NCI-H1105 treated with DMSO at 0.1 percent for 48 hours (cell line): ENCODE results near the gene PIK3R3.
A peak's percentile ranks its signal among the peaks of the same experiment; 100 is the strongest.
"Not testable (repeated sequence)": the region's sequence is repeated elsewhere in the genome, so short reads cannot be mapped to it uniquely, and the experiment has no call there.

ENCODE experiments used
- DNase-seq: peaks from one replicate; lab custom pipeline; 2025; lab: John Stamatoyannopoulos, UW

The PIK3R3 gene

GRCh38 chr1:46065405-46065804 is 67.0 kb downstream of the PIK3R3 start:
- DNase-seq, result no peak

DNA sequence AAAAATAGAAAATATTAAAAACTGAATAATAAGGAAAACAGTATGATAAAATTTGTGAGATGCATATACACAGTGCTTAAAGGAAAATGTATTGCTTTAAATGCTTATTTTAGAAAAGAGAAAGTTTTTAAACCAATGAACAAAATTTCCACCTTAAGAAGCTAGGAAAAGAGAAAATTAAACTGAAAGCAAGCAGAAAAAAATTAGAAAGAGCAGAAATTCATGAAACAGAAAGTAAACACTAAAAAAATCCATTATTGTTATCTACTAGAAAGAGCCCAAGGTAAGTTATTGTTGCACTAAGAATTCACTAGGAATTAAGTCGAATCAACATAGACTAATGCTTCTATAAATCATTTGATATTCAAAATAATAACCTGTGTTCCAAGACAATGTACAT is 67.7 kb downstream of the PIK3R3 start:
- no peak for DNase-seq

GRCh38 chr1:46062651-46063319 is 69.6 kb downstream of the PIK3R3 start:
- no peak for DNase-seq

- DNase-seq, result no peak
Observed at GRCh38 chr1:46061146-46061545, 71.3 kb downstream of the PIK3R3 start.

DNA sequence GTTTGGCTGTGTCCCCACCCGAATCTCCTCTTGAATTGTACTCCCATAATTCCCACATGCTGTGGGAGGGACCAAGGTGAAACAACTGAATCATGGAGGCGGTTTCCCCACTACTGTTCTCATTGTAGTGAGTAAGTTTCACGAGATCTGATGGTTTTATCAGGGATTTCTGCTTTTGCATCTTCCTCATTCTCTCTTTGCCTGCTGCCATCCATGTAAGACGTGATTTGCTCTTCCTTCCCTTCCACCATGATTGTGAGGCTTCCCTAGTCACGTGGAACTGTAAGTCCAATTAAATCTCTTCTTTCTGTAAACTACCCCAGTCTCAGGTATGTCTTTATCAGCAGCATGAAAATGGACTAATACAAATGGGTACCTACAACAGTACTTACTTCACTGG is 73.5 kb downstream of the PIK3R3 start:
- DNase-seq, result no peak

DNA sequence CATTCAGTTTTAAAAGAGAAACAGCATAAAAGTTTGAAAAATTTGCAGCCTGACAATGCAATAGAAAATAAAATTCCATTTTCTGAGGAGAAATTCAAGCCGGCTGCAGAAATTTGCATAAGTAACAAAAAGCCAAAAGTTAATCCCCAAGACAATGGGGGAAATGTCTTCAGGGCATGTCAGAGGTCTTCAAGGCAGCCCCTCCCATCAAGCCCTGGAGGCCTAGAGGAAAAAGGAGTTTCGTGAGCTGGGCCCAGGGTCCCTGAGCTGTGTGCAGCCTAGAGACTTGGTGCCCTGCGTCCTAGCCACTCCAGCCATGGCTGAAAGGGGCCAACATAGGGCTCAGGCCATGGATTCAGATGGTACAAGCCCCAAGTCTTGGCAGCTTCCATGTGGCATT is 74.6 kb downstream of the PIK3R3 start:
- DNase-seq, result no peak

GRCh38 chr1:46057215-46057614 is 75.2 kb downstream of the PIK3R3 start:
- DNase-seq, result not testable (repeated sequence)

DNA sequence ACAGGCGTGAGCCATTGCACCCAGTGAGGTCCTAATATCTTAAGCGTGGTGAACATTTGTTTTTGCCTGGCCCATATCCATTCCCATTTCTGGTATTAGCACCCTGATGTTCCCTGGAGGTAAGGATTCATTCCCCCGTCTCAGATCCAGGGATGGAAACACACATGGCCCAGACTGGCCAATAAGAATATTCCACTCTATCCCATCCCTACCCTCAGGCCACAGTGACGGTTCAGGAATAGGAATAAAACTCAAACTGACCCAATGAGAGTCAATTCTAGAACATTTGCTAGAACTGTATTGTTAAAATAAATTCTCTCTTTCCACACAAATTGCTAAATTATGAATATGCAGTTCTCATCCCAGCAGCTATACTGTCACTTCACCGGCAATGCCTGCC is 76.1 kb downstream of the PIK3R3 start:
- no peak for DNase-seq

GRCh38 chr1:46053734-46054133 is 78.7 kb downstream of the PIK3R3 start:
- DNase-seq, result no peak

DNA sequence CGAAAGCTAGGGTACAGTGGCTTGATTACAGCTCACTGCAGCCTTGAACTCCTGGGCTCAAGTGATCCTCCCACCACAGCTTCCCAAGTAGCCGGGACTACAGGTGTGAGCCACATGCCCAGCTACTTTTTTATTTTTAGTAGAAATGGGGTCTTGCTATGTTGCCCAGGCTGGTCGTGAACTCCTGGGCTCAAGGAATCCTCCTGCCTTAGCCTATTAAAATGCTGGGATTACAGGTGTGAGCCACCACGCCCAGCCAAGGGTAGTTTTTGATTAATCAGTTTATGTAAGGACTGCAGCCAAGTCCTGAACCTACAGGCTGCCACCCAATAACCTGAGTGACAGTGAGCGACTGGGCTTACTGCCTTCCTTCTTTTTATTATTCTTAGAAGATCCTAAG is 88.3 kb downstream of the PIK3R3 start:
- no peak for DNase-seq

- DNase-seq, result no peak
Observed at GRCh38 chr1:46043458-46044017, 88.9 kb downstream of the PIK3R3 start.

GRCh38 chr1:46041974-46042373 is 90.5 kb downstream of the PIK3R3 start:
- DNase-seq, result peak; percentile 54

DNA sequence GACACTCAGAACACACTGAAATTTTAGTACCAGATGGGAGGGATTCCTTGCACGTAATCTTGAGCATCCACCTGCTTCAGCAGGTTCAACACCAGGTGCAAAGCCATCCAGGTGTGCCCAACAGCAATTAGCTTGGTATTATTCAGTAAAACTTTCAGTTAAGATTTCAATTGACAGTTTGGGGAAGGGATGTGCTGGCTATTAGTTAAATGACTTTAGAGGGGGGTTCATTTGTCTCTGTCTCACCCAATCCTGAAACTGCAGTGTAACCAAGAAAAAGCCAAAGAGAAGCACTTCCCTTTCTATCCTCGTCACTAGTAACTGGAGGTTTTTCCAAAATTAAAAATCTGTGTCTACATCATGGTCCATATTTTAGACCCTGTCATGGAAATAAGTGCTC is 90.9 kb downstream of the PIK3R3 start:
- DNase-seq, result peak; percentile 74

DNA sequence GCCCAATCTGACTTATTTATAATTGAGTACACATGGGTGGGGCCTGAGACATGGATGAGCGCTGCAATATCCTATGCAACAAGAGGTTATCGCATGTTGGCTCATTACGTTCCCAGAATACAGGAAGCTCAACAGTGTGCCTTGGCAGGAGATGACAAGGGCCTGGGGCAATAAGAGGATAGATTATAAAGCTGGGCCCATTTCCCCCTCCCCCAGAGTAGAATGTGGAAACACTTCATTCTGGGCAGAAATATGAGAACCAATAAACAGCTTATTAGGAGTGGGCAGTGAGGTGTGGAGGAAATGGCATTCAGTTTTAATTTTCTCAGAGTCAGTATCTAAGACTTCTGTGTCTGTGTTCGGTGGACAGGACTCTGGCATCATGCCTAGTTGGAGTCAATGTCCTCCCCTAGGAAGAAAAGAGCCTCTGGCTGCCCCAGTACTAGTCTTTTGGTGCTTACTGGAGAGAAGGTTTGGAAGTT is 92.8 kb downstream of the PIK3R3 start:
- DNase-seq, result peak; percentile 39

DNA sequence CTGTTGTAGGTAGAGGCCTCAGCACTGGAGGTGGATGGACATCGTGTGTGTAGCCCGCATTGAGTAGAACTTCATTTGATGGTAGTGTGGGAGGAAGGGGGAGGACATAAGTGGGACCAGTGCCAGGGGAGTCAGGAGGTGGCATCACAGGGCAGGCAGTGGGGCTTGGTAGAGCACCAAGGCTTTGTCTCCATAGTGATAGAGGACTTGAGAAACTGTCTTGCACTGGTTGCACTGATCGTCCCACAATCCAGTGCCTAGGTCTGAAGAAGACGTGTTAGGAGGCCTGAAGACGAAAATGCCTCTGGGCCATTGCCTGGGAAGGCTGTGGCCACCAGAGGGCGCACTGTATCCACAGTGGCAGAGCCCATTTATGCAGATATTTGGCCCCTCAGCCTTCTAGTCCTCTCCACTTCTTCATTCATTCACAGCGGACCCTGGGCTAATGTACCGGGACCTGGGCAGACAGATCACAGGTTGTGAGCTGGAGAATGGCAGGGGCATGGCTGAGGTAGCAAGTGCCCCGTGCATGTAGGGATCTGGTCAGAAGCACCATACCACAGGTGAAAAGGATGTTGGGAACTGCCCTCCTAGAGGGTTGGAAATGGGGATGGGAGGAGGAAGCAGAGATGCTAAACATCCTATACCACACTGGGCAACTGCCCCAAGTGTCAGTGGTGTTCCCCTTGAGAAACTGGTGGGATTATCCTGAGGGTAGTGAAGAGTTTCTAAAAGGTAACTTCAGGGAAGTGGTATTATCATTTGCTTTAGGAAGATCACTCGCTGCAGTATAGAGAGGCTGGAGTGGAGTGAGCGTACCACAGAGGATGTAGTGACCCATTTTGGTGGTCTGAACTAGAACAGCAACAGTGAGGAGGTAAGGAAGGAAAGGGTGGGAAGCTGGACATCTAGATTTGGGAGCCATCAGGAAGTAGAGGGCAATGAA is 95.3 kb downstream of the PIK3R3 start:
- peak; percentile 79 for DNase-seq

DNA sequence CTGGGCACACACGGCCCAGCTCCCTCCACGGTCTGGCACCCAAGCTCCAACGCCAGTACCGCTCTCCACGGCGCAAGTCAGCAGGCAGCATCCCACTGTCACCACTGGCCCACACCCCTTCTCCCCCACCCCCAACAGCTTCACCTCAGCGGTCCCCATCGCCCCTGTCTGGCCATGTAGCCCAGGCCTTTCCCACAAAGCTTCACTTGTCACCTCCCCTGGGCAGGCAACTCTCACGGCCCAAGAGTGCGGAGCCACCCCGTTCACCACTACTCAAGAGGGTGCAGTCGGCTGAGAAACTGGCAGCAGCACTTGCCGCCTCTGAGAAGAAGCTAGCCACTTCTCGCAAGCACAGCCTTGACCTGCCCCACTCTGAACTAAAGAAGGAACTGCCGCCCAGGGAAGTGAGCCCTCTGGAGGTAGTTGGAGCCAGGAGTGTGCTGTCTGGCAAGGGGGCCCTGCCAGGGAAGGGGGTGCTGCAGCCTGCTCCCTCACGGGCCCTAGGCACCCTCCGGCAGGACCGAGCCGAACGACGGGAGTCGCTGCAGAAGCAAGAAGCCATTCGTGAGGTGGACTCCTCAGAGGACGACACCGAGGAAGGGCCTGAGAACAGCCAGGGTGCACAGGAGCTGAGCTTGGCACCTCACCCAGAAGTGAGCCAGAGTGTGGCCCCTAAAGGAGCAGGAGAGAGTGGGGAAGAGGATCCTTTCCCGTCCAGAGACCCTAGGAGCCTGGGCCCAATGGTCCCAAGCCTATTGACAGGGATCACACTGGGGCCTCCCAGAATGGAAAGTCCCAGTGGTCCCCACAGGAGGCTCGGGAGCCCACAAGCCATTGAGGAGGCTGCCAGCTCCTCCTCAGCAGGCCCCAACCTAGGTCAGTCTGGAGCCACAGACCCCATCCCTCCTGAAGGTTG is 97.6 kb downstream of the PIK3R3 start:
- DNase-seq, result no peak

DNA sequence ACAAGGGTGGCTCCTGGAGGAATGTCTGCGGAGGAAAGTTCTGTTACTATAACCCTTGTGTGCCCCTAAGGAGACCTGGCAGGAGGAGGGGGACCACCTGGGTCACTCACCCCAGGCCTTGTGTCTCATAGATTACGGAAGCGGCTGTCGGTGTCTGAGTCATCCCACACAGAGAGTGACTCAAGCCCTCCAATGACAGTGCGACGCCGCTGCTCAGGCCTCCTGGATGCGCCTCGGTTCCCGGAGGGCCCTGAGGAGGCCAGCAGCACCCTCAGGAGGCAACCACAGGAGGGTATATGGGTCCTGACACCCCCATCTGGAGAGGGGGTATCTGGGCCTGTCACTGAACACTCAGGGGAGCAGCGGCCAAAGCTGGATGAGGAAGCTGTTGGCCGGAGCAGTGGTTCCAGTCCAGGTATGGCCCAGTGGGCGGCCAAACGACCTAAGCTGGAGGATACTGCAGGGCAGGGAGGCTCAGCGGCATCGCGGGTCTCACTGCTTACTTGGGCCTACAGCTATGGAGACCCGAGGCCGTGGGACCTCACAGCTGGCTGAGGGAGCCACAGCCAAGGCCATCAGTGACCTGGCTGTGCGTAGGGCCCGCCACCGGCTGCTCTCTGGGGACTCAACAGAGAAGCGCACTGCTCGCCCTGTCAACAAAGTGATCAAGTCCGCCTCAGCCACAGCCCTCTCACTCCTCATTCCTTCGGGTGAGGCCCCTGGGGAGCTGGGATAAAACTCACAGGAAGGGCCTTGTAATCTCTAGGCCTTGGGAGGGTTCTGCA is 101.4 kb downstream of the PIK3R3 start:
- no peak for DNase-seq

GRCh38 chr1:46030074-46030870 is 102.2 kb downstream of the PIK3R3 start:
- DNase-seq, result no peak

GRCh38 chr1:46027788-46028573 is 104.4 kb downstream of the PIK3R3 start:
- DNase-seq, result no peak
